ENCODE results near the gene RAI14. TPM values are rescaled to one million over a fixed set of nuclear protein-coding genes. Genes with fewer than 3 reads are reported as not detected.

Gene RAI14
- total RNA-seq, 4 donors from 2014 or later = 26.9 to 40.4 (median 32.1) TPM

DNA sequence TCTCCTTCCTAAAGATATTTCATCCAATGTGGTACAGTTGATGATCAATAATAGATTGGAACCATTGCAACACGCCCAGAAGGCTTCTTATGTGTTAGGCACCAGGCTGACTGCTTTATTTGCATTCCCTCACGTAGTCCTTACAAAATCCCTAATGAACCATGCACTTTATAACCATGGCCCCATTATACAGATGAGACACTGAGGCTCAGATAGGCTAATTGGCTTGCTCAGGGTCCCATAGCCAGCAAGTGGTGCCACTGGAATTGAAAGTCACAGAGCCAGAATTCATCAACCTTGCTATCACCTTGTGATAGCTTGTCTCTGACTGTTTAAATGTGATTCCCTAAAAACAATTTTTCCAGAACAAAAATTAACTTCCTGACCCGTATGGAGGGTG lies 27.8 kb upstream of the RAI14 start:
- 80 to 81% methylated on average over 3 of the region's 3 CpGs for WGBS, 2 donors
- no peak for TF ChIP-seq POLR2A (IDR thresholded peaks at IDR 0.05)
- no peak for TF ChIP-seq CTCF (IDR thresholded peaks at IDR 0.05)
- H3K4me3 ChIP-seq (ENCODE audit: low read depth, poor library complexity, severe bottlenecking) = no peak overlapping the region
- DNase-seq (ENCODE audit: low spot score in 2 of 2) = no peak
- intact Hi-C loops (cut with DNase I; ENCODE audit: low total_unique reads) = no loop called here

- intact Hi-C loops (cut with DNase I; ENCODE audit: low total_unique reads) = no loop called here
- 93 to 97% methylated on average over 4 of the region's 4 CpGs for WGBS, 2 donors
- no peak for TF ChIP-seq POLR2A (IDR thresholded peaks at IDR 0.05)
- no peak for TF ChIP-seq CTCF (IDR thresholded peaks at IDR 0.05)
- H3K4me3 ChIP-seq (ENCODE audit: low read depth, poor library complexity, severe bottlenecking) = no peak overlapping the region
- DNase-seq (ENCODE audit: low spot score in 2 of 2) = no peak
These were observed 25.5 kb upstream of the RAI14 start for GRCh38 chr5:34630596-34630995.

DNA sequence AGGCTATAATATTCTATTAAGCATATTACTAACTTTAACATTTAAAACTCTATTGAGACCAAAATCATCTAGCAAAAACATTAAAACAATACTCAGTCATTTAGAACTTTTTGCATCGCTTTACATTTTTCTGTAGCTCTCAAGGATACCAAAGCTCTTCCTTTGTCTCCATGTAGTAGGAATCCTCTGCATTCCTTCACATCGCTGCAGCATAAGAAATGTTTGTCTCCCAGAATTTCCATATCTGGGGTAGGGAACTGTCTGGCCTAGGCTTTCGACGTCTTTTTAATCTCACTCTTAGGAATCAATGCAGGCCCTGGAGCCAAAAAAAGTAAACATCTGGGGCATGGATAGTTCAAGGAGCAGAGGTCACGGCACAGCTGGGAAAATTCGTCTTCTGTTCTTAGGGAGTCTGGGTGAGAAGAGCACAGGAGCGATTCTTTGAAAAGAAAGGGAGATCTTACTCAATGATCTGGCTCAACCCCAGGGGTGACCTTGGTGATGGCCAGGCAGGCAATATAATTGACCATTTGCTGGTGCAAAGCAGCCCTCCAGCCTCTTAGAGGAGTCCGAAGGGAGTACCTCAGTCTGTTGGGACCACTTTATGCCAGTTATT lies 23.2 kb upstream of the RAI14 start:
- H3K4me3 ChIP-seq (ENCODE audit: low read depth, poor library complexity, severe bottlenecking) = no peak overlapping the region
- no peak for DNase-seq (ENCODE audit: low spot score in 2 of 2)
- 80 to 83% methylated on average over 8 of the region's 8 CpGs for WGBS, 2 donors
- no peak for TF ChIP-seq CTCF (IDR thresholded peaks at IDR 0.05)
- TF ChIP-seq POLR2A (IDR thresholded peaks at IDR 0.05) = no peak
- intact Hi-C loops (cut with DNase I; ENCODE audit: low total_unique reads) = no loop called here

DNA sequence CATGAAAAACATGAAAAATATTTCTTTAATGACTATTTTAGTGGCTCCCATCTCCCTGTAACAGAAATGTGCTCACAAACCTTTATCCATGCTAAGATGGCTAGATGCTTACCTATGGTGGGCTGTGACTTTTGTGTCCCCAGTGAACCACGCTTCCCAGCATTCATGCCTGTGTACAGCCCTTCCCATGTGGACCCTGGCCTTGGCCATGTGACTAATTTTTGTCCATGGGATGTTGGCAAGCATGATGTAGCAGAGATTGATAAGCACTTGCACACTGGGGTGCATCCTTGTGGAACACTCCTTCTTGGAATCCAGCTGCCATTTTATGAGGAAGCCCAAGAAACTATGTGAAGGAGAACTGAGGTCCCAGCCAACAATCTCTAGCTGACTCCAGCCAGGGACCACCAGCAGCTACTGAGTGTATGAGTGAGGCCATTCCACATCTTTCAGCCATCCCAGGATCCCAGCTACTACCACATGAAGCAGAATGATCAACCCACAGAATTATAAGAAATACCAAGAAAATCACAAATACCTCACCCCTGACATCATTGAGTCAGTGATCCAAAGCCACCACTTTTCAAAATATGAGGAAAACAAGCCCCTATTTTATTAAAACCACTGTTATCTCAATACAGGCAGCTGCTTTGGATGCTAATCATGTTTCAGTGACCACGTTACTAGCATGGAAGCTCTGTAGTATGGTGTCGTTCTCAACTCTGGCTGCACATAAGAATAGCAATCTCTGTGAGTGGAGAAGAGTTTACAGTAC lies 16.1 kb upstream of the RAI14 start:
- DNase-seq (ENCODE audit: low spot score in 2 of 2) = no peak
- WGBS, 2 donors = 78 to 87% methylated on average over 3 of the region's 3 CpGs
- intact Hi-C loops (cut with DNase I; ENCODE audit: low total_unique reads) = no loop called here
- no peak for TF ChIP-seq CTCF (IDR thresholded peaks at IDR 0.05)
- no peak for TF ChIP-seq POLR2A (IDR thresholded peaks at IDR 0.05)
- no peak overlapping the region for H3K4me3 ChIP-seq (ENCODE audit: low read depth, poor library complexity, severe bottlenecking)

DNA sequence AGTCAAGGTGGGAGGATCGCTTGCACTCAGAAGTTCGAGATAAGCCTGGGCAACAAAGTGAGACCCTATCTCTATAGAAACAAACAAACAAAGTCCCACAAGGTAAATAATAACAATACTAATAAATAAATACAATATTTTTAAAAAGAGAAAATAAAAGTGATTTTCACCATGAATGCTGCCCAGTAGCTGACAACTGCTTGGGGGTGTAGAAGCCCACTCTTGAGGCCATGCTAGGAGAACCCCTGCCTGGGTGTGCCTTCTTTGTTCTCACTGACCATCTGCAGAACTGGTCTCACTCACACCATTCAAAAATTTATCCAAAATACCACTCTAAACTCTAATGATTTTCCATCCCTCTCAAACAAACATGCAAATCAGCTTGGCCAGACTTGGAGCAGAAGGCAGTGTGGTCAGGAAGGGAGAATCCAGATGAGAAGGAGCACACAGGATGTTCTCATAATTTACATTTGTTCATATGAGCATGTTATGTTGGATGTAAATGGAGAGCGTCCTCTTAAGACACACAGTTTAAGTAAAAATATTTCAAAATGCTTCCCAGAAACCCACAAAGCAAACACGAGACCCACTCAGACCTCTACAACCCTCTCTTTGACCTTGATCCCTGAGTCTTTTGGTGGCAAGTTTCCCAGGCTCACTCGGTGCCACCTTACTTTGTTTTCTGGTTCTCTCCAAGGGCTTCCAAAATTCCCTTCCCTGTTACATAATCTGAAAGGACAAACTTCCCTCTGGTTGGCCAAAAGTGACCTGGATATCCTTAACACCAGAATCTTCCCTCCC lies 7.9 kb upstream of the RAI14 start:
- WGBS, 2 donors = 64 to 66% methylated on average over 5 of the region's 5 CpGs
- DNase-seq (ENCODE audit: low spot score in 2 of 2) = no peak
- TF ChIP-seq CTCF (IDR thresholded peaks at IDR 0.05) = no peak
- TF ChIP-seq POLR2A (IDR thresholded peaks at IDR 0.05) = no peak
- no peak overlapping the region for H3K4me3 ChIP-seq (ENCODE audit: low read depth, poor library complexity, severe bottlenecking)
- intact Hi-C loops (cut with DNase I; ENCODE audit: low total_unique reads) = no loop called here

All from lower leg skin (tissue), 4 donors.